Transverse colon (tissue), 4 donors: ENCODE data around the gene NOL11. TPM values are rescaled to one million over a fixed set of nuclear protein-coding genes. Genes with fewer than 3 reads are reported as not detected.
"Not testable (repeated sequence)": the region's sequence is repeated elsewhere in the genome, so short reads cannot be mapped to it uniquely, and the experiment has no call there.

Experiments used
- DNase-seq: peaks from one replicate; pipeline ENCODE4 v3.0.0-alpha.2; 2019
- H3K27ac ChIP-seq, 4 donors: fragments of 200-600 bp; sonication (generic); 2 replicates each; pipeline ENCODE4 v1.5.1; 2016 to 2018; ENCODE audit warnings: inconsistent platforms in 4 of 4
- H3K27me3 ChIP-seq: fragments of 200-600 bp; sonication (generic); 2 replicates; pipeline ENCODE4 v1.5.1; 2017; ENCODE audit warnings: inconsistent platforms
- H3K36me3 ChIP-seq, 4 donors: fragments of 200-600 bp; sonication (generic); 2 replicates each; pipeline ENCODE4 v1.5.1; 2017 to 2019; ENCODE audit warnings: inconsistent platforms in 4 of 4
- H3K4me1 ChIP-seq, 4 donors: fragments of 200-600 bp; sonication (generic); 2 replicates each; pipeline ENCODE4 v1.5.1; 2017 to 2020; ENCODE audit warnings: inconsistent platforms in 4 of 4
- H3K4me3 ChIP-seq, 4 donors: fragments of 200-600 bp; sonication (generic); 1 replicate in 1 of 4; 2 replicates in 3 of 4; pipeline versions ENCODE4 v1.5.1 to v1.6.1; 2017 to 2019; ENCODE audit warnings: inconsistent platforms in 4 of 4
- H3K9me3 ChIP-seq, 2 donors: fragments of 200-600 bp; sonication (generic); 2 replicates each; pipeline ENCODE4 v1.5.1; 2017 to 2019; ENCODE audit warnings: inconsistent platforms in 2 of 2
- EP300 ChIP-seq: sonication (generic); formaldehyde crosslinking; IDR thresholded peaks from one replicate; pipeline ENCODE4 v1.6.1; 2017; ENCODE audit warnings: antibody characterized with exemption, low read depth
- POLR2A ChIP-seq: fragments of 450-650 bp; IDR thresholded peaks from one replicate; pipeline ENCODE4 v1.6.1; 2016; ENCODE audit warnings: antibody characterized with exemption, mild to moderate bottlenecking, moderate library complexity
- POLR2AphosphoS5 ChIP-seq, 3 donors: sonication (generic); formaldehyde crosslinking; IDR thresholded peaks; one replicate each; pipeline ENCODE4 v1.6.1; 2016; ENCODE audit warnings: antibody characterized with exemption in 3 of 3
- WGBS, 2 donors: methylation state at CpG; one replicate each; pipeline ENCODE4 v1.1.5; 2018; ENCODE audit warnings: low coverage in 1 of 2; 5-methylcytosine and 5-hydroxymethylcytosine counted together
- in situ Hi-C, 4 donors: fragments of 200-750 bp; cut with MboI; loops; one replicate each; pipeline versions ENCODE4 v1.15.0 to v1.15.1; 2017; ENCODE audit warnings: low sequenced_read_pairs in 3 of 4, low pct_ligation_motif_present in 1 of 4, low pct_unique_long_range_greater_than_20kb in 1 of 4
- intact Hi-C: fragments of 100-400 bp; cut with DNase I; formaldehyde crosslinking; loops from one replicate; pipeline ENCODE4 v1.15.1; 2023; ENCODE audit warnings: low total_unique reads
- total RNA-seq, 4 donors: library from RNA; depleted of rRNA; stranded (reverse); fragments of >200 nt; gene quantifications; one replicate each; pipeline ENCODE4 v1.1.0, GENCODE V29; 2016
- TF ChIP-seq, protein P1 (sequence below), 5 experiments: fragments of 200-600 bp in 3 of 5; fragments of 450-650 bp in 2 of 5; sonication (generic) in 3 of 5; IDR thresholded peaks; 1 replicate in 2 of 5; 2 replicates in 3 of 5; pipeline ENCODE4 v1.5.1; 2016 to 2017; ENCODE audit warnings: antibody characterized with exemption in 5 of 5, inconsistent platforms in 3 of 5, mild to moderate bottlenecking in 2 of 5, moderate library complexity in 1 of 5

NOL11 gene
- total RNA-seq, 4 donors from 2014 or later = 7.1 to 44.0 (median 27.1) TPM

- Histone ChIP-seq H3K27ac (no peak overlapping the region), H3K36me3 (no peaks in the 10 kb centered on the region), H3K4me3 (no peak overlapping the region), H3K27me3 (no peaks in the 10 kb centered on the region), H3K4me1 (no peaks in the 10 kb centered on the region), H3K9me3 (no peaks in the 10 kb centered on the region)
- TF ChIP-seq POLR2A (no peak), EP300 (no peak), POLR2AphosphoS5 (IDR thresholded peaks at IDR 0.05) (no peak)
- TF ChIP-seq, protein P1, sequence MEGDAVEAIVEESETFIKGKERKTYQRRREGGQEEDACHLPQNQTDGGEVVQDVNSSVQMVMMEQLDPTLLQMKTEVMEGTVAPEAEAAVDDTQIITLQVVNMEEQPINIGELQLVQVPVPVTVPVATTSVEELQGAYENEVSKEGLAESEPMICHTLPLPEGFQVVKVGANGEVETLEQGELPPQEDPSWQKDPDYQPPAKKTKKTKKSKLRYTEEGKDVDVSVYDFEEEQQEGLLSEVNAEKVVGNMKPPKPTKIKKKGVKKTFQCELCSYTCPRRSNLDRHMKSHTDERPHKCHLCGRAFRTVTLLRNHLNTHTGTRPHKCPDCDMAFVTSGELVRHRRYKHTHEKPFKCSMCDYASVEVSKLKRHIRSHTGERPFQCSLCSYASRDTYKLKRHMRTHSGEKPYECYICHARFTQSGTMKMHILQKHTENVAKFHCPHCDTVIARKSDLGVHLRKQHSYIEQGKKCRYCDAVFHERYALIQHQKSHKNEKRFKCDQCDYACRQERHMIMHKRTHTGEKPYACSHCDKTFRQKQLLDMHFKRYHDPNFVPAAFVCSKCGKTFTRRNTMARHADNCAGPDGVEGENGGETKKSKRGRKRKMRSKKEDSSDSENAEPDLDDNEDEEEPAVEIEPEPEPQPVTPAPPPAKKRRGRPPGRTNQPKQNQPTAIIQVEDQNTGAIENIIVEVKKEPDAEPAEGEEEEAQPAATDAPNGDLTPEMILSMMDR (IDR thresholded peaks at IDR 0.05) = no peak
- 86 to 96% methylated on average over 4 of the region's 4 CpGs for WGBS, 2 donors
- intact Hi-C loops = no loop called here
- DNase-seq = no peak
- in situ Hi-C loops = loop anchor here in 1 of 4 donors (25.0 kb wide), 2 partner anchors 210 to 310 kb away; partner anchors contain the start of gene PITPNC1
Measured at GRCh38 chr17:67696853-67697498, 20.8 kb upstream of the NOL11 start.

GRCh38 chr17:67700037-67700724, 17.6 kb upstream of the NOL11 start:
- no peak for DNase-seq
- Histone ChIP-seq H3K27me3 (no peaks in the 10 kb centered on the region), H3K4me3 (no peak overlapping the region), H3K4me1 (no peaks in the 10 kb centered on the region), H3K27ac (no peak overlapping the region), H3K9me3 (no peaks in the 10 kb centered on the region), H3K36me3 (no peaks in the 10 kb centered on the region)
- in situ Hi-C loops = no loop called here
- 70 to 75% methylated on average over 5 of the region's 5 CpGs for WGBS, 2 donors
- intact Hi-C loops = no loop called here
- TF ChIP-seq POLR2AphosphoS5 (IDR thresholded peaks at IDR 0.05) (no peak), POLR2A (no peak), EP300 (no peak)
- TF ChIP-seq, protein P1 (IDR thresholded peaks at IDR 0.05) = no peak

DNA sequence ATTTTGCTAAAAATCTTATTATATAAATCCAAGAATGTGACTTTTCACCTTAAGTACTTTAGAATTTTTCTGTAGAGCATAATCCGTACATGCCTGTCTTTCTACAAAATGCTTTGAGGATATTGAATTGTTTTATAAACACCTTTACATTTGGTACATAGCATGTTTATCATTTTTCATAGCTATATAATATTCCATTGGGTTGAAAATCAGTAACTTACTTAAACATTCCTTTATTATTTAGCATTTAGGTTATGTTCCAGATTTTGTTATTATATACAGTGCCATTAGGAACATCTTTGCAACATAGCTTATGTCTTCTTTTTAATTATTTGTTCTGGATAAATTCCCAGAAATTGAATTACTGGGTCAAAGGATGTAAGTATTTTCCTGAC, 17.0 kb upstream of the NOL11 start:
- H3K27ac ChIP-seq = no peak overlapping the region
- WGBS, 2 donors = 78 to 93% methylated on average over 1 of the region's 1 CpG
- no peaks in the 10 kb centered on the region for H3K27me3 ChIP-seq
- no peaks in the 10 kb centered on the region for H3K4me1 ChIP-seq
- DNase-seq = no peak
- TF ChIP-seq POLR2AphosphoS5 (IDR thresholded peaks at IDR 0.05) = no peak
- no peak for TF ChIP-seq POLR2A
- no peak for TF ChIP-seq EP300
- TF ChIP-seq, protein P1 (IDR thresholded peaks at IDR 0.05) = no peak
- no peak overlapping the region for H3K4me3 ChIP-seq
- intact Hi-C loops = no loop called here
- H3K9me3 ChIP-seq = no peaks in the 10 kb centered on the region
- H3K36me3 ChIP-seq = no peaks in the 10 kb centered on the region
- in situ Hi-C loops = no loop called here

DNA sequence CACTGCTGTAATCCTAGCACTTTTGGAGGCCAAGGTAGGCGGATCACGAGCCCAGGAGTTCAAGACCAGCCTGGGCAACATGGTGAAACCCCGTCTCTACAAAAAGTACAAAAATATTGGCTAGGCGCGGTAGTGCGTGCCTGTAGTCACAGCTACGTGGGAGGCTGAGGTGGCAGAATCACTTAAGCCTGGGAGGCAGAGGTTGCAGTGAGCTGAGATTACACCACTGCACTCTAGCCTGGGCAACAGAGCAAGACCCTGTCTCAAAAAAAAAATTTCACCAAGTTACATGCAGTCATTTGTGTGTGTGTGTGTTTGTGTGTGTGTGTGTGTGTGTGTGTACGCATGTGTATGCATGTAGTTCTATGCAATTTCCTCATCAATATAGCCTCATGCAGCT, 14.9 kb upstream of the NOL11 start:
- intact Hi-C loops, H3K4me1 ChIP-seq, in situ Hi-C loops, H3K4me3 ChIP-seq, H3K9me3 ChIP-seq, H3K27ac ChIP-seq, H3K36me3 ChIP-seq, DNase-seq, H3K27me3 ChIP-seq: not testable (repeated sequence)
- 90% methylated on average over 8 of the region's 8 CpGs; no CpG with 5 or more reads in 1 of the 2 donors for WGBS, 2 donors
